SK-N-SH (cell line): ENCODE data around the gene PREB. TPM values are rescaled to one million over a fixed set of nuclear protein-coding genes. Genes with fewer than 3 reads are reported as not detected.

ENCODE experiments used
- CTCF ChIA-PET: fragments of 300-600, 350-600 bp; formaldehyde crosslinking; extraction: SDS; loops from one replicate; lab custom pipeline; 2021; lab: Yijun Ruan, JAX
- POLR2A ChIA-PET: fragments of 350-600 bp; sonication (Branson Sonifier 250); formaldehyde crosslinking; extraction: SDS; loops from one replicate; lab custom pipeline; 2020; ENCODE audit warnings: antibody characterized with exemption, inconsistent platforms; lab: Yijun Ruan, JAX
- DNase-seq: peaks from one replicate; pipeline ENCODE4 v3.0.0; 2012
- H2AFZ ChIP-seq: fragments of 200-600 bp; sonication (generic); 2 replicates; pipeline ENCODE4 v1.8.1; 2016; ENCODE audit warnings: antibody characterized with exemption, mild to moderate bottlenecking, low read depth
- H3F3A ChIP-seq: fragments of 200-600 bp; sonication (generic); replicated peaks from 2 replicates; pipeline ENCODE3; 2016; ENCODE audit warnings: antibody characterized with exemption, mild to moderate bottlenecking; ENCODE audit not compliant: insufficient read depth
- H3K27ac ChIP-seq, 2 experiments: fragments of 200-500 bp in 1 of 2; fragments of 200-600 bp in 1 of 2; sonication (Bioruptor generic) in 1 of 2; sonication (generic), shearing (Covaris generic) in 1 of 2; 2 replicates each; pipeline versions ENCODE4 v1.5.1 to v1.6.1; 2014 to 2016; ENCODE audit warnings: low read depth in 2 of 2, inconsistent platforms in 1 of 2, low read length in 1 of 2, mild to moderate bottlenecking in 1 of 2, mixed read lengths in 1 of 2
- H3K27me3 ChIP-seq: fragments of 200-600 bp; sonication (generic), shearing (Covaris generic); 2 replicates; pipeline ENCODE4 v1.6.1; 2016; ENCODE audit warnings: mixed run types; ENCODE audit not compliant: insufficient read depth
- H3K36me3 ChIP-seq, 2 experiments: fragments of 200-500 bp in 1 of 2; fragments of 200-600 bp in 1 of 2; sonication (Bioruptor generic) in 1 of 2; sonication (generic) in 1 of 2; replicated peaks in 1 of 2; 2 replicates each; pipeline versions ENCODE3 to v1.5.1; 2014 to 2016; ENCODE audit warnings: low read length in 1 of 2, mild to moderate bottlenecking in 1 of 2; ENCODE audit not compliant: insufficient read depth in 2 of 2, control insufficient read depth in 1 of 2
- H3K4me1 ChIP-seq, 2 experiments: fragments of 200-500 bp in 1 of 2; fragments of 200-600 bp in 1 of 2; sonication (Bioruptor generic) in 1 of 2; sonication (generic), shearing (Covaris generic) in 1 of 2; 2 replicates each; pipeline versions ENCODE4 v1.5.1 to v1.6.1; 2014 to 2016; ENCODE audit warnings: low read depth in 1 of 2, low read length in 1 of 2, mixed run types in 1 of 2; ENCODE audit not compliant: insufficient read depth in 2 of 2, control insufficient read depth in 1 of 2
- H3K4me2 ChIP-seq: fragments of 200-600 bp; sonication (generic), shearing (Covaris generic); 2 replicates; pipeline ENCODE4 v1.6.1; 2017; ENCODE audit warnings: mixed run types
- H3K4me3 ChIP-seq, 2 experiments: fragments of 200-500 bp in 1 of 2; fragments of 200-600 bp in 1 of 2; sonication (Bioruptor generic) in 1 of 2; sonication (generic), shearing (Covaris generic) in 1 of 2; 2 replicates each; pipeline versions ENCODE4 v1.5.1 to v1.8.1; 2014 to 2016; ENCODE audit warnings: low read depth in 2 of 2, inconsistent platforms in 1 of 2, low read length in 1 of 2, mild to moderate bottlenecking in 1 of 2, mixed read lengths in 1 of 2, moderate library complexity in 1 of 2
- H3K79me2 ChIP-seq: fragments of 200-600 bp; sonication (generic); 2 replicates; pipeline ENCODE4 v1.8.1; 2017; ENCODE audit warnings: mild to moderate bottlenecking; ENCODE audit not compliant: insufficient read depth
- H3K9ac ChIP-seq: fragments of 200-600 bp; sonication (generic); 2 replicates; pipeline ENCODE4 v1.6.1; 2017; ENCODE audit warnings: mixed run types
- H3K9me2 ChIP-seq: fragments of 200-600 bp; sonication (generic); 2 replicates; pipeline ENCODE4 v1.6.1; 2017; ENCODE audit warnings: mixed run types
- H3K9me3 ChIP-seq: fragments of 200-600 bp; sonication (generic); 2 replicates; pipeline ENCODE4 v1.6.1; 2017; ENCODE audit warnings: mixed run types, mild to moderate bottlenecking, moderate library complexity
- H4K20me1 ChIP-seq: fragments of 200-600 bp; sonication (generic); 2 replicates; pipeline ENCODE4 v1.6.1; 2017; ENCODE audit warnings: mild to moderate bottlenecking, mixed run types; ENCODE audit not compliant: insufficient read depth
- CHD2 ChIP-seq: fragments of 150-350 bp; IDR thresholded peaks from 2 replicates; pipeline ENCODE4 v1.6.1; 2018; ENCODE audit warnings: low read length; ENCODE audit not compliant: partially characterized antibody
- FOXJ3 ChIP-seq: sonication (generic); formaldehyde crosslinking; IDR thresholded peaks from 2 replicates; pipeline ENCODE4 v1.5.1; 2020; ENCODE audit warnings: mild to moderate bottlenecking, missing genetic modification reagents
- GABPA ChIP-seq: IDR thresholded peaks from 2 replicates; pipeline ENCODE4 v1.4.0; 2012; ENCODE audit warnings: low read depth, mild to moderate bottlenecking
- NFIC ChIP-seq: IDR thresholded peaks from 2 replicates; pipeline ENCODE4 v1.4.0; 2012; ENCODE audit warnings: borderline replicate concordance
- PBX3 ChIP-seq: IDR thresholded peaks from 2 replicates; pipeline ENCODE4; 2012
- RCOR1 ChIP-seq: fragments of 150-350 bp; IDR thresholded peaks from 2 replicates; pipeline ENCODE4 v1.6.1; 2017; ENCODE audit warnings: antibody characterized with exemption, low read length
- REST ChIP-seq: IDR thresholded peaks from 2 replicates; pipeline ENCODE4 v1.6.1; 2012; ENCODE audit warnings: mild to moderate bottlenecking, low read depth, low read length, moderate library complexity
- YY1 ChIP-seq: IDR thresholded peaks from 2 replicates; pipeline ENCODE4 v1.4.0; 2012; ENCODE audit warnings: low read depth, mild to moderate bottlenecking
- WGBS: methylation state at CpG from one replicate; pipeline ENCODE4 v1.1.6; 2017; ENCODE audit warnings: low lambda C conversion rate; 5-methylcytosine and 5-hydroxymethylcytosine counted together
- polyA plus RNA-seq, 3 experiments: library from polyadenylated mRNA; depleted of rRNA; stranded (reverse); fragments of >200 nt; gene quantifications; 2 replicates each; pipeline ENCODE4 v1.2.3, GENCODE V29; 2012

The PREB gene
- polyA plus RNA-seq, 1 of the 3 experiments (the other 2 are of a cell fraction) = 47.9 TPM

- Histone ChIP-seq H4K20me1 (peaks cover 9% of the 10 kb centered on the region; the same call in 1 of the 2 replicates), H3F3A (no peaks in the 10 kb centered on the region), H3K36me3 (peaks cover 9 to 28% of the 10 kb centered on the region in 2 experiments), H3K4me2 (0 out of 2 replicates have a peak overlapping the region, but pooled peaks have one; percentile 91), H3K27ac (no peak overlapping the region), H3K4me1 (peaks cover 7 to 14% of the 10 kb centered on the region in 2 experiments; a peak in 3 of 4 replicates), H3K9me3 (no peaks in the 10 kb centered on the region), H3K27me3 (0 out of 2 replicates have a peak, but pooled peaks cover 9% of the 10 kb centered on the region), H3K79me2 (peaks cover 21% of the 10 kb centered on the region), H2AFZ (peak overlapping the region; percentile 80; the same call in 1 of the 2 replicates), H3K4me3 (peak overlapping the region in 1 of 2 experiments; percentile 97; a peak in 1 of 4 replicates), H3K9ac (no peak overlapping the region), H3K9me2 (no peaks in the 10 kb centered on the region)
- POLR2A ChIA-PET = interaction anchor here (0.9 to 2.6 kb wide), 4 partner anchors 11 to 57 kb away, joined by 3 to 18 read pairs (median 4); partner anchors contain the start of gene ABHD1
- CTCF ChIA-PET = interaction anchor here (1.2 to 6.3 kb wide), 9 partner anchors 8 to 145 kb away, joined by 3 to 43 read pairs (median 11); partner anchors contain the start of gene ABHD1
- WGBS = 62% methylated on average over 32 of the region's 33 CpGs
- TF ChIP-seq PBX3 = no peak
- 0 out of 2 replicates have a peak, but pooled peaks have one; percentile 41 for TF ChIP-seq GABPA
- TF ChIP-seq REST = no peak
- no peak for TF ChIP-seq CHD2
- no peak; the same call in 1 of the 2 replicates for TF ChIP-seq FOXJ3 (CRISPR knock-in tag)
- TF ChIP-seq YY1 = no peak
- TF ChIP-seq NFIC = no peak
- TF ChIP-seq RCOR1 = no peak
- DNase-seq = no peak
These were observed 493 bp upstream of the PREB start for GRCh38 chr2:27134781-27135477.
